OCI-LY3 (cell line): ENCODE measurements around the gene ITSN1.

Experiments used
- CTCF ChIP-seq: fragments of 200-600, 300-600 bp; sonication (generic); IDR thresholded peaks from 2 replicates; pipeline ENCODE4 v1.5.1; 2014; ENCODE audit warnings: antibody characterized with exemption, low read length, low read depth
- EZH2phosphoT487 ChIP-seq: fragments of 200-600 bp; shearing (Covaris generic); IDR thresholded peaks from 2 replicates; pipeline ENCODE4 v1.6.1; 2018; ENCODE audit warnings: antibody characterized with exemption, mixed run types, low read depth

- no peak for TF ChIP-seq CTCF
- TF ChIP-seq EZH2phosphoT487: no peak
Observed at GRCh38 chr21:33732038-33732437, 89.7 kb downstream of the ITSN1 start.
